Ovary (tissue), 9 donors: ENCODE measurements around the gene PRDM1. TPM values are rescaled to one million over a fixed set of nuclear protein-coding genes. Genes with fewer than 3 reads are reported as not detected.
A peak's percentile ranks its signal among the peaks of the same experiment; 100 is the strongest.

Source experiments
- DNase-seq, 5 donors: peaks; one replicate each; pipeline ENCODE4 v3.0.0-alpha.2; 2019 to 2020
- H3K27ac ChIP-seq, 2 donors: fragments of 200-600 bp; one replicate each; pipeline versions ENCODE4 v1.5.1 to v1.8.0; 2019 to 2022
- H3K27me3 ChIP-seq: fragments of 200-600 bp; one replicate; pipeline ENCODE4 v1.8.0; 2022
- H3K36me3 ChIP-seq: fragments of 200-600 bp; sonication (generic); one replicate; pipeline ENCODE4 v1.5.1; 2019
- H3K4me1 ChIP-seq: one replicate; pipeline ENCODE4 v1.8.1; 2013; ENCODE audit warnings: mild to moderate bottlenecking, moderate library complexity; ENCODE audit not compliant: insufficient read depth
- H3K4me3 ChIP-seq: fragments of 200-600 bp; sonication (generic); one replicate; pipeline ENCODE4 v1.5.1; 2017
- H3K9me3 ChIP-seq, 2 donors: fragments of 200-600 bp in 1 of 2; sonication (generic) in 1 of 2; one replicate each; pipeline versions ENCODE4 v1.5.1 to v1.8.1; 2013 to 2019; ENCODE audit warnings: mild to moderate bottlenecking in 1 of 2, moderate library complexity in 1 of 2
- EP300 ChIP-seq: sonication (generic); formaldehyde crosslinking; IDR thresholded peaks from one replicate; pipeline ENCODE4 v1.6.1; 2017; ENCODE audit warnings: antibody characterized with exemption
- POLR2A ChIP-seq: fragments of 450-650 bp; IDR thresholded peaks from one replicate; pipeline ENCODE4 v1.6.1; 2017; ENCODE audit warnings: antibody characterized with exemption, mild to moderate bottlenecking, moderate library complexity
- WGBS, 3 donors: extraction: QIAGEN DNeasy Blood & Tissue Kit in 1 of 3; methylation state at CpG; one replicate each; pipeline versions ENCODE4 v1.1.5 to v1.1.7; 2013 to 2017; 5-methylcytosine and 5-hydroxymethylcytosine counted together
- intact Hi-C, 4 donors: fragments of 100-400 bp; cut with DNase I; formaldehyde crosslinking; loops; one replicate each; pipeline versions ENCODE4 v1.11.0 to v1.15.1; 2022 to 2023
- polyA plus RNA-seq, 2 donors: library from polyadenylated mRNA; stranded (reverse); fragments of 200-250 nt in 1 of 2; fragments of 350-450 nt in 1 of 2; fragmentation: Illumina TruSeq in 1 of 2; extraction: RNeasy Lipid Tissue Mini Kit (QIAGEN cat#74804) in 1 of 2; gene quantifications; one replicate each; pipeline ENCODE4 v1.2.3, GENCODE V29; 2013 to 2014
- total RNA-seq, 7 donors: library from RNA; depleted of rRNA in 2 of 7; stranded (reverse); fragments of >200 nt in 2 of 7; fragmentation: NEBNext Ultra II Directional in 3 of 7; extraction: Animal tissue kit (Norgen Biotek cat#: 25700) in 3 of 7; gene quantifications; one replicate each; pipeline versions ENCODE4 v1.1.0 to v1.2.4, GENCODE V29; 2016 to 2023
- TF ChIP-seq, protein P1 (sequence below), 3 donors: fragments of 450-650 bp in 2 of 3; fragments of 200-600 bp in 1 of 3; IDR thresholded peaks; one replicate each; pipeline versions ENCODE4 v1.5.1 to v1.8.0; 2016 to 2022; ENCODE audit warnings: antibody characterized with exemption in 3 of 3, mild to moderate bottlenecking in 1 of 3
- donor health status: DM: no; HTN: no; CAD: no; lungs with moderate emphysema.
- donor health status: DM: no; HTN: no; CAD: no.
- donor health status: Bipolar disorder and iron deficiency.
- donor health status: DM: yes; HTN: yes; CAD: no.
- donor health status: DM: no; HTN: no; CAD: no.
- donor health status: DM: yes; HTN: yes; CAD: no.

Gene PRDM1
- total and polyA plus RNA-seq, 9 donors: 2.7 to 10.6 (median 4.4) TPM

DNA sequence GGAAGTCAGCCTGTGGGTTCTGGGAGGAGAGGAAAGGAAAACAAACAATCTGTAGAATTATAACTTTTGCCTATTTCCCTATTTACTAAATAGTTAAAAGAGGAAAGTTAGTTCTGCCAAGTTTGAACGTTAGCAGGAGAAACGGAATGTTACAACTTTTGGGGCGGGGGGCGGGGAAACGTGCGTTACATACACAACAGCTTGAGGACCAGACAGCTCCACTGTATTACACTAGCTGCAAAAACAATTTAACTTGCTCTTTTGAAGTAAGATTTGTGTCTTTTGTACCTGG, 498 bp upstream of the PRDM1 start:
- Histone ChIP-seq H3K9me3 (no peaks in the 10 kb centered on the region), H3K27ac (peak overlapping the region in 1 of 2 donors; percentile 46), H3K27me3 (no peaks in the 10 kb centered on the region), H3K36me3 (no peaks in the 10 kb centered on the region), H3K4me1 (peaks cover 2% of the 10 kb centered on the region), H3K4me3 (peak overlapping the region; percentile 51)
- intact Hi-C loops: loop anchor here in 3 of 4 donors (10.0 kb wide), 4 partner anchors 91 to 601 kb away; no protein-coding TSS in a partner anchor
- 0 to 6% (median 2%) methylated on average over 6 of the region's 6 CpGs for WGBS, 3 donors
- TF ChIP-seq POLR2A (no peak), EP300 (no peak)
- TF ChIP-seq, protein P1, sequence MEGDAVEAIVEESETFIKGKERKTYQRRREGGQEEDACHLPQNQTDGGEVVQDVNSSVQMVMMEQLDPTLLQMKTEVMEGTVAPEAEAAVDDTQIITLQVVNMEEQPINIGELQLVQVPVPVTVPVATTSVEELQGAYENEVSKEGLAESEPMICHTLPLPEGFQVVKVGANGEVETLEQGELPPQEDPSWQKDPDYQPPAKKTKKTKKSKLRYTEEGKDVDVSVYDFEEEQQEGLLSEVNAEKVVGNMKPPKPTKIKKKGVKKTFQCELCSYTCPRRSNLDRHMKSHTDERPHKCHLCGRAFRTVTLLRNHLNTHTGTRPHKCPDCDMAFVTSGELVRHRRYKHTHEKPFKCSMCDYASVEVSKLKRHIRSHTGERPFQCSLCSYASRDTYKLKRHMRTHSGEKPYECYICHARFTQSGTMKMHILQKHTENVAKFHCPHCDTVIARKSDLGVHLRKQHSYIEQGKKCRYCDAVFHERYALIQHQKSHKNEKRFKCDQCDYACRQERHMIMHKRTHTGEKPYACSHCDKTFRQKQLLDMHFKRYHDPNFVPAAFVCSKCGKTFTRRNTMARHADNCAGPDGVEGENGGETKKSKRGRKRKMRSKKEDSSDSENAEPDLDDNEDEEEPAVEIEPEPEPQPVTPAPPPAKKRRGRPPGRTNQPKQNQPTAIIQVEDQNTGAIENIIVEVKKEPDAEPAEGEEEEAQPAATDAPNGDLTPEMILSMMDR (IDR thresholded peaks at IDR 0.05): no peak
- no peak for DNase-seq

DNA sequence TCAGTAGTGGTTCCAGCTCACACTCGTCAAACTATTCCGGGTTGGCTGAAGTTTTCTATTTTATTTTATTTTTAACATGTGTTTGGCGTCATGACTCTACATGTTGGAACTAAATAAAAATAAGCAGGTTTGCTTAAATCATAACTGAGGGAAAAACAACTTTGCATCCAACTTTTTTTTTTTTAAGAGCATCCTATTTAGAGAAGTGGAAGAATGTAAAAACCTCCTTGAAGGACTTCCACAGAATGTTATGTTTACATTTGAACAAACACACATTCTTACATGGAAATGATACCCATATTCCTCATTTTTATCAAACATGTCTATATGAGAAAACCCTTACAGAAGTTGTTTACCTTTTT, 659 bp downstream of the PRDM1 start:
- Histone ChIP-seq H3K27me3 (no peaks in the 10 kb centered on the region), H3K27ac (peak overlapping the region in 1 of 2 donors; percentile 59), H3K9me3 (no peaks in the 10 kb centered on the region), H3K4me3 (peak overlapping the region; percentile 51), H3K4me1 (peaks cover 2% of the 10 kb centered on the region), H3K36me3 (no peaks in the 10 kb centered on the region)
- intact Hi-C loops: loop anchor here in 3 of 4 donors (10.0 kb wide), 4 partner anchors 92 to 602 kb away; no protein-coding TSS in a partner anchor
- DNase-seq: no peak
- WGBS, 3 donors: 1 to 4% (median 4%) methylated on average over 3 of the region's 3 CpGs
- TF ChIP-seq EP300 (no peak), POLR2A (no peak)
- TF ChIP-seq, protein P1 (IDR thresholded peaks at IDR 0.05): no peak

DNA sequence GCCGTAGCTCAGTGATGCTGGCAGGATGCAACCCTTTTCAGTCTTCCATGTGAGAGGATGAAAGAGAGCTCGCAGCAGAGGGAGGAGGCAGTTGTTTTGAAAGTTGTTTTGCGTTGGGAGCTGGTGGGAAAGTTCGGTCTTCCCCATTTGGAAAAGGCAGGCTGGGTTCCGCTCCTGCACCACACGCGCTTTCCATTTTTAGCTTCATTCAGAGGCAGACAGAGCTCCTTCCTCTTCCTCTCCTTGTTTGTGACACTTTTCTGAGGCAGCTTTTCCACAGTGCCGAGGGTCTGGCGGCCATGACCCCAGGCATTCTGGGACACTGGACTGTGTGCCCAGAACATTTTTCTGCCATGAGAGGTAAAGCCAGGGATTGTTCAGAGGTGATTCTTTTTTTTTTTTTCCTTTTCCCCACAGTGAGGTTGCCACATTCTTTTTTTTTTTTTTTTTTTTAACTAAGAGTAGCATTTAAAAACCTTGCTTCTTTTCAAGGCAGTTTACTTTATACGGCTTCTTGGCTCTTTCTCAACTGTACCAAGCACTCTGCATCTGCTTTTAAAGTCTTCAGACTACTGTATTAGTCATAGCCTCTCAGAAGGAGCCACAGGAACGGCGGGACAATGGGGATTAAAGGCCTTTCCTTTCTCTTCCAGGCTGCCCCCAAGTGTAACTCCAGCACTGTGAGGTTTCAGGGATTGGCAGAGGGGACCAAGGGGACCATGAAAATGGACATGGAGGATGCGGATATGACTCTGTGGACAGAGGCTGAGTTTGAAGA, 1.6 kb downstream of the PRDM1 start:
- WGBS, 3 donors: 14 to 19% (median 15%) methylated on average over 13 of the region's 13 CpGs
- H3K4me3 ChIP-seq: peak overlapping the region; percentile 51
- H3K9me3 ChIP-seq: no peaks in the 10 kb centered on the region
- no peaks in the 10 kb centered on the region for H3K36me3 ChIP-seq
- TF ChIP-seq, protein P1 (IDR thresholded peaks at IDR 0.05): no peak
- TF ChIP-seq EP300 (no peak), POLR2A (no peak)
- peak overlapping the region; percentile 2 to 59 for H3K27ac ChIP-seq
- peak in 3 of 5 donors; percentile 27 to 32 (median 29) for DNase-seq
- H3K4me1 ChIP-seq: peaks cover 2% of the 10 kb centered on the region
- intact Hi-C loops: loop anchor here in 3 of 4 donors (10.0 kb wide), 4 partner anchors 93 to 603 kb away; no protein-coding TSS in a partner anchor
- H3K27me3 ChIP-seq: no peaks in the 10 kb centered on the region

DNA sequence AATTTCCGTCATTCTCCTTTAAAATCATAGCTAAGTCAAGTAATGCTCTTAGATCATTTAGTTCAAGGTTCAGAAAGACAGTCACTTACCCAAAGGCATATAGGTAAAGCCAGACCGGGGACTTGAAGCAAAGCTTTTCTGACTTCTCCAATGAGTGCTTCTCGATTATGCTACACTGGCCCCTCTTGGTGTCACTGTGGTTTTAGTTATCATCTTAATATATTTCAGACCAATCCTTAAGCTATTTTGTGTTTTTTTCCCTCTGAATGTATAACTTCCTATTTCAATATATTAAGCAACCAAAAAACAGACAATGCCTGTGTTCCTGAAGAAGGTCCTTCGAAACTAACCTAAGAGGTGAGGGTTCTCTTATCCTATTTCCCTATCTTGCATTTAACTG, 3.9 kb downstream of the PRDM1 start:
- intact Hi-C loops: no loop called here
- WGBS, 3 donors: 77 to 87% (median 82%) methylated on average over 4 of the region's 4 CpGs
- H3K36me3 ChIP-seq: no peaks in the 10 kb centered on the region
- no peaks in the 10 kb centered on the region for H3K27me3 ChIP-seq
- DNase-seq: no peak
- peaks cover 2% of the 10 kb centered on the region for H3K4me1 ChIP-seq
- H3K9me3 ChIP-seq: no peaks in the 10 kb centered on the region
- no peak for TF ChIP-seq EP300
- TF ChIP-seq, protein P1 (IDR thresholded peaks at IDR 0.05): no peak
- TF ChIP-seq POLR2A: no peak
- H3K27ac ChIP-seq: no peak overlapping the region
- no peak overlapping the region for H3K4me3 ChIP-seq
